ENCODE results near the gene BLNK.

- no peak for TF ChIP-seq EZH2 (optimal IDR thresholded peaks at IDR 0.05; ENCODE audit: low read depth, low read length)
- no peak for TF ChIP-seq CTCF (IDR thresholded peaks at IDR 0.05; ENCODE audit: low read length)
- no peak for TF ChIP-seq EZH2phosphoT487 (IDR thresholded peaks at IDR 0.05; ENCODE audit: low read length)
Measured at GRCh38 chr10:96216775-96217174, 54.6 kb downstream of the BLNK start.
